GM19452 (cell line): Measurements from ENCODE around the gene KAZN.

Experiments
- ATAC-seq: cut with Tn5 transposase; IDR thresholded peaks from one replicate; pipeline ENCODE4 v1.9.1; 2021; ENCODE audit not compliant: unreplicated experiment

Gene KAZN

GRCh38 chr1:14945132-14946010 lies 346.9 kb downstream of the KAZN start:
- no peak for ATAC-seq

GRCh38 chr1:14946011-14946359 lies 347.5 kb downstream of the KAZN start:
- no peak for ATAC-seq

GRCh38 chr1:14946684-14947238 lies 348.3 kb downstream of the KAZN start:
- ATAC-seq: no peak

- no peak for ATAC-seq
These were observed 348.9 kb downstream of the KAZN start for GRCh38 chr1:14947421-14947820.

- no peak for ATAC-seq
These were observed 349.7 kb downstream of the KAZN start for GRCh38 chr1:14948112-14948652.

GRCh38 chr1:14949270-14949835 lies 350.9 kb downstream of the KAZN start:
- ATAC-seq: no peak

GRCh38 chr1:14949836-14950713 lies 351.6 kb downstream of the KAZN start:
- no peak for ATAC-seq

GRCh38 chr1:14951766-14952165 lies 353.3 kb downstream of the KAZN start:
- no peak for ATAC-seq

GRCh38 chr1:14952626-14953314 lies 354.3 kb downstream of the KAZN start:
- ATAC-seq: no peak

- ATAC-seq: no peak
These were observed 355.7 kb downstream of the KAZN start for GRCh38 chr1:14954210-14954609.

GRCh38 chr1:14954930-14955329 lies 356.4 kb downstream of the KAZN start:
- no peak for ATAC-seq

GRCh38 chr1:14955402-14955801 lies 356.9 kb downstream of the KAZN start:
- no peak for ATAC-seq

- no peak for ATAC-seq
These were observed 357.5 kb downstream of the KAZN start for GRCh38 chr1:14955976-14956375.

- no peak for ATAC-seq
These were observed 358.2 kb downstream of the KAZN start for GRCh38 chr1:14956579-14957195.

- ATAC-seq: no peak
These were observed 359.1 kb downstream of the KAZN start for GRCh38 chr1:14957375-14958098.

GRCh38 chr1:14958249-14959058 lies 360.0 kb downstream of the KAZN start:
- ATAC-seq: no peak

- ATAC-seq: no peak
These were observed 360.7 kb downstream of the KAZN start for GRCh38 chr1:14959059-14959694.

- no peak for ATAC-seq
These were observed 363.3 kb downstream of the KAZN start for GRCh38 chr1:14961661-14962267.
